NCI-H1417 (cell line): ENCODE results near the gene FIGN.
A peak's percentile ranks its signal among the peaks of the same experiment; 100 is the strongest.

ENCODE experiments used
- DNase-seq, 3 experiments: peaks; one replicate each; lab custom pipeline; 2025; lab: John Stamatoyannopoulos, UW

Gene FIGN

DNA sequence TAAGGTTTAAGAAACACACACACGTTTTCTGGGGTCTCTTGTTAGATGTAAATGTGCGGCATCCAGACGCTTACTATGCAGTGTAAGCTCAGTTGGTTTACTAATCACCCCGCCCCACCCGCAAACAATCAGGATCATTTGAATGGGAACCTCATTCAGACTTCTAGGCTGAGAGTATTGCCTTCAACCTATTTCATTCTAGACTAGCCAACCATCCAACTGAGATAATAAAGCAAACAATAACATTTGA lies 1.3 kb upstream of the FIGN start:
- DNase-seq: peak in 1 of 3 experiments; percentile 4

DNA sequence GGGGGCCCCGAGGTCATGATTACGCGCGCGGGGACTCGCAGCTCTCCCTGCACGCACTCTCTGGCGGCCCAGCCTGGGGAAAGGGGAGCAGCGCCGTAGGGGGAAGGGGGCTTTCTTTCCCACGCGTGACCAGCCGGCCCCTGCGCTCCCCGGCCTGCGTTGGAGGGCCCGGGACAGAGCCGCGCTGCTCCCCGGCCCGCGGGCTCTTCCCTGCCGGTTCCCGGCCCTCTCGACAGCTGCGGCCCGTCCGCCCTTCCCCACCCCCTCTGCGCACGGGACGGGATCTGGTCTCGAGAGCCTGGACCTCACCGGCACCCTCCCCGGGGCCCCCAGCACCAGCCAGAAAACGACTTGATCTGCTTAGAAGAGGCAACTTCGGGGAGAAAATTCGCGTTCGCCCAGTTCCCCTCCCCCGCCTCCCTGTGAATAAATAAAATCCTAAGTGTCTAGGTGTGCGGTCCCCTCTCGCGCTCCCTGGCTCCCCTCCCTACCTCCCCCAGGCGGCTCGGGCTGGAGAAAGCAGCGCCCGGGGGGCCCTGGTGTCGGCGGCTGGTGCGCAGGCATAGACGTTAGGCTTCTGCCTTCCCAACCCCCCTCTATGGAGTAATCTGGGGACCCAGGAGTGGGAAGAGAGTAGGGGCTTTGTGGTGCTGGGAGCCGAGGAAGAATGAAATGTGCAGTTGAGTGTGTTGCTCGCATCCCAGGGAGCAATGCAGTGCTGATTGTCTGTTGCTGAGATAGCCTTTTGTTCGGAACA lies 803 bp upstream of the FIGN start:
- DNase-seq: peak; percentile 32 to 68 (median 46)

DNA sequence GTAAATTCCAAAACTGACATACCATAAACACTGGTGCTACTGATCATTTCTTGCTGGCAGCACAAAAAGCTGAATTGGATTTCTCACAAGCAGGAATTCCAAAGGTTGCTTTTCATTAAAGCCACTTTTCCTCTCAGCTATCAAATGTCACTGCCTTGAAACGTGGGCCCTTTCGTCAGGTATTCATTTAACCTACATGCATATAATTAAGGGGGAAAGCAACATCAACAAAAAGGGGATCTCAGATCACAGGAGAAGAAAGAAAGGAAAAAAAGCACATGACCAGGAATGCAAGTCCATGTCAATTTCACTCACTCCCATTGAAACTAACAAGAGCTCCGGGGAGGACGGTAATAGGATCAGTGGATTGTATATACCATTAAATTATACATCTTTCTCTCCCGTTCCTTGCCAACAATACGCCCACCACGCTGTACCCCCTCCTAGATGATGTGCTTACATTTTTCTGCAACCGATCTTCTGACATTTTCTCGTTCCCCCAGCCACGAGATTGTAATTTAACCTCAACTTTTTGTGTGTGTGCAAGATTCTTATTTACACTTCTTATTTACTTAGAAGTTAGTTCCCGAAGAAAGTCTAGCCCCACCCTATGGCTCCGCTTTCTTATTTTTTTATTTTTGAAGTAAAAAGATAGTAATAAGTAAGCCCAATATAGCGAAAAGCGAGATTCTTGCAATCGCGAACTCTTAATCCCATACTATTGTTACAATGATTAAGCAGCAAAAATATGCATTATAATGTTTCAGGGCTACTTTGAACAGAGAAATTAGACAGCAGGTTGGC lies 725 bp downstream of the FIGN start:
- peak in 2 of 3 experiments; percentile 4 to 60 for DNase-seq

DNA sequence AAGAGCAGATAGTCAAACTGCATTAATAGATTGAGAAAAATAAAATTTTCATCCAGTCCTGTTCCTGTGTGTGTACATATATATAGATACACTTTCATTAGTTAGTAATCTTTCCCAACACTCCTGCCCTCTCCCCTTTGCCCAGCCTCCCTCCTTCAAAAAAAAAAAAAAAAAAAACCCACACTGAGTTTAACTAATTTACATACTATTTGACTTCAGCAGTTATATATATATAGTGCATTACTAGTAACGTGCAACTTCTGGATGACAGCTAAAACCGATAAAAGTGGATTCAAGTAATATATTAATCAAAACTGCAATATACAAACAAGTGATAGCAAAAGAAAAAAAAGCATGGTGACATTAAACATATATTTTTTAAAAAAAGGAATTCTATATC lies 1.4 kb downstream of the FIGN start:
- DNase-seq: peak in 1 of 3 experiments; percentile 3

DNA sequence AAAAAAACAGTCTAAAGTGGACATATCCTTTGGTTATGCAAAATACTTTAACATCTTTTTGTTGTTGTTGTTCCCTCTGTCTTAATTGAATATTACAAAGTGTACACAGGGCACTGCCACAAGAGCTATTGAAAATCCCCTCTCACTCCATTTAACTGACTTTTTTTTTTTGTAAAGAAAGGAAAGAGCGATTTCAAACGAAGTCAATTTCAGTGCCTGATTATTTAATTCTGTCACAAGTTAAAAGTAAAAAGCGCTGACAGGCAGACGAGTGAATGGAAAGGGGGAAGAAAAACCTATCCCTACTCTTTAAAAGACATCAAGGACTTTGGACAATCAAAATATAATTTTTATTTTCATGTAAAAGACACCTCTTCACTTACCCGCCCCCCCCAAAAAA lies 1.9 kb downstream of the FIGN start:
- no peak for DNase-seq

DNA sequence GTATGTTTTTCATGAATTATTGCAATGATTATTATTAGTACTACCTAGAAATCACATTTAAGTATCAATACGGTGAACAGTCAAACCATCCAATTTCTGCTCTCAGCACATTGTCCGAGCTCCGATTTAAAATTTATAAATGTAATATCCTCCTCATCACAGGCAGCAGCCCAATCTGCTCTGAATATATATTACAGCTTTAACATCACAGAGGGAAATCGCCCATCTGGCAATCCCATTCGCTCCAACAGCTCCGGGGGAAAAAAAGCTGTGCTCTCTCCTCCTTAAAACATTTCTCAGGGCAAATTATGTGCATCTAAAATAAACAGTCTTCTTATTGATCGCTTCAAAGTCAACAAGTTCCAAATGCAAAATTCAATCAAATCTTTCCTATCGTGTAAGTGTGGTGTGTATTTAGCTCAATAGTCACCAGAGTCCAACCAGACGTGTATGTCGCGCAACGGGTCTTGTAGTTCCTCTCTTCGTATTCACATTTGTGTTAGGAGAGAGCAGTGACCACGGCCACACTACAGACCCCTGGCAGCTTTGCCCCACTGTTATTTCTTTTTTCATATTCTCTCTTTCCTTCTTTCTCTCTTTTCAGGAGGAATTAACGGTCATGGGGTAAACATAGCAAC lies 2.4 kb downstream of the FIGN start:
- DNase-seq: peak in 1 of 3 experiments; percentile 32

DNA sequence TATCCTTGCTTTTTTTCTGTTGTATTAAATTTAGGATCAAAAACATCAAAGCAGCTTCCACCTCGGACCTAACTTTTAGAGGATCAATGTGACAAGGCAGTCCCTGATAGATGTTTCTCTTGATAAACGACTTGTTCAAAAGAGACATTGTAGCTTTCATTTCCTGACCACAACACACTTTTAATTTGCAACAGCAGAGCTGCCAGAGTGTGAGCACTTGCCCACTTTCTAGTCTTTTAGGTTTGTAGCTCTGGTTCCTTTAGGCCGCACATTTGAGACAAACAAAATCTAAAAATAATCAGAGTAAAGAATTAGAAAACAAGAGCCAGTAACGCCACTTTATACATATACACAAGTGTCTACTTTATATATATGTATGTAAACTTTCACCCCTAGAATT lies 3.1 kb downstream of the FIGN start:
- peak in 1 of 3 experiments; percentile 19 for DNase-seq

DNA sequence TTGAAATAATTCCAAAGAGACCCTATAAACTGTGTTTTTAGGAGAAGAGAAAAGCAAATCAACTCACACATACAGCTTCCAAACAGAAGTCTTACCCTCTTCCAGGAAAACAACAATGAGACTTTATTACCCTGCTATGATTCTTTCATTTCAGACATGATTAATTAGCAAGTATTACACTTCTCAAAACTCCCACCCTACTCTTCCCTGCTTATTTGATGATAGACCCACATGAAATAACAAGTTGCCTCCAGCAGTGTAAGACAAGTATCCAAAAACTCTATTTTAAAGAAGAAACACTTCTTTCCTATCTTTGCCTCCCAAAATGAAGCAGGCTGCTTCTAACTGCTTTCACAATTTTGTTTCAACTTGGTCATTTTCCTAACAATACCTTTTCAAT lies 4.1 kb downstream of the FIGN start:
- DNase-seq: peak in 1 of 3 experiments; percentile 21

DNA sequence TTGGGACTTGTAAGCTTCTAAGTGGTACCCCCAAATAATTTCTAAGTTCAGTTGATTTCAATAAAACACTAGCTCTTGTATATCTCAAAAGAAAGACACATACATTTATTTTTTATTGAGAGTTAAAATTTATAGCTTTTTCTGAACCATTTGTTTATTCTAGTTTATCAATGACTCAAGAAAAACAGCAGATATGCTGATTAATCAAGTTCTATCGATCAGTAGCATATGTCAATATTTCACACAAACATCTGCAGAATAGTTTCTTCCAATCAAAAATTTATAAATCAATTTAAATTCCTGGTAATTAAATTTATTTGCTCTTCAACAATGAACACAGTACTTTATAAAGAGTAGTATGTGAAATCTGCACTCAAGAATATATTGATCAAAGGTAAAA lies 5.3 kb downstream of the FIGN start:
- DNase-seq: no peak

DNA sequence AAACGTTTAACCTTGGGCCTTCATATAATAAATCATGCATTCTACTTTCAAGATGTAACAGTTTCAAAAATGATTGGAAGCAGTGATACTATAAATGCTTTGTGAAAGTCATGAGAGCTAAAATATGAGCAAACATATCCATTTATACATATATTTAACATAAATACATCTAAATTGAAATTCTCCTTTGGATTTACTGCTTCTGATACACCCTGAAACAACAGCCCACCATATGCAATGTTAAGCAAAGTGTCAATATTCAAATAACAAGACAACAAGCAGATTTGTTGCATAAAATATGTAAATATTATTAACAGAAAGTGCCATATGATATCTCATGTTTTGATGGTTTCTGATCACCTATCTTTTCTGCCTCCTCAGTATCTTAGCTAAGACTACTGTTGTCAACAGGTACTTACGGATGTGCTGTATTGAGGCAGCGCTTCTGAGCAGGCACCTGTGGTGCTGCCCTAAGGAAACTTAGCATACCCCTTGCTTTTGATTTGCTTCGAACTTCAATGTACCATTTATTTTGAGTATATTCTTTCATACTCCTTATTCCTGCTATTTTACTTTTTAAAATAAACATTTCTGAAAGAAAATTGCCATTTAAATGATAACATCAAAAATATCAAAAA lies 6.1 kb downstream of the FIGN start:
- no peak for DNase-seq

DNA sequence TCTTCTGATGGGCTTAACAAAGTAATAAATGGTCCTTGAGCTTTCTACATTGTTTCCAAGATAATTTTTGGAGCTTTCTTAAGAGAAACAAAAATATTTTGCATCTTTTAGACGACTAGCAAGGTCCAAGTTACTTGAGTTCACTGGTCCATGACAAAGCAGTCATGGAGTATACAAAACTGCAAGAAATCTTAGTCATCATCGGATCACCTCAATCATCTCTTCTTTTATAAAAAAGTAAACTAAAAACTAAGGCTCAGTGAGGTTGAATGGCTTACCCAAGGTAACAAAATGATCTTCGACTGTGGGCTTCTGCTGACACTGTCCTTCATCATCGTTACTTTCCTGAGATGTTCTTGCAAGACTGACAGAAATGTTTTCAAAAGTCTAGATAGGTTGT lies 11.9 kb downstream of the FIGN start:
- no peak for DNase-seq

DNA sequence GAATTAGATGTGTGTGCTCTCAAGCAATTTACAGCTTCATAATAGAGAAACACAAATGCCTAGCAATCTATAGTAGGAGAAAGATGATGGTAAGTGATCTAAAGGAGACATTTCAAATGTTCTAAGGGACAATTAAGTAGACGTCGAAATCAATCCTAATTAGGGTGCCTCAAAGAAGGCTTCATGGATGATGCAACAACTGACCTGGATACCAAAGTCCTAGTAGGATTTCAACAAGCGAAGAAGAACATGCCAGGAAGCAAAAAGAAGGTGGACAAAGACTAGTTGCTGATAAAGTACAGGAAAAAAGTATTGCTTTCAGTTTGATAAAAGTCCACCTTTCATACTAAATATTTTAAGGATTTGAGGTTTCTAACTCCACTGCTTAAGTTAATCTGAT lies 12.5 kb downstream of the FIGN start:
- no peak for DNase-seq

DNA sequence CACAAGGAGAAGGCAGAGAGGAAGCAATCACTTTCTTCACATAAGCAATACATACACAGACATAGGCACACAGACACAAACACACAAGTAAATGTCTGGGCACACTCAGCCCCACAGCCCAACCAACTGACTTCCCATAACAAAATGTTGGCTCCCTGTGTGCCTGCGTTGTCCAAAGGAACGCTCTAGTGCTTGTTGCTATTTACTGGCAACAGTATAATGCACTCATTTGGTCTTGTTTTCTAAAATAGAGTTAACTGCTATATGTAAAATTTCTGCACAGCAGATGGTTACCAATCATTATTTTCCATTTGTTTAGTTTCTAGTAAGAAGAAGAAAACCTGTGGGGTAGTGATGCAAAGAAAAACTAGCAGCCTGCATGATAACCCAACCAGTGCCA lies 16.5 kb downstream of the FIGN start:
- DNase-seq: no peak

DNA sequence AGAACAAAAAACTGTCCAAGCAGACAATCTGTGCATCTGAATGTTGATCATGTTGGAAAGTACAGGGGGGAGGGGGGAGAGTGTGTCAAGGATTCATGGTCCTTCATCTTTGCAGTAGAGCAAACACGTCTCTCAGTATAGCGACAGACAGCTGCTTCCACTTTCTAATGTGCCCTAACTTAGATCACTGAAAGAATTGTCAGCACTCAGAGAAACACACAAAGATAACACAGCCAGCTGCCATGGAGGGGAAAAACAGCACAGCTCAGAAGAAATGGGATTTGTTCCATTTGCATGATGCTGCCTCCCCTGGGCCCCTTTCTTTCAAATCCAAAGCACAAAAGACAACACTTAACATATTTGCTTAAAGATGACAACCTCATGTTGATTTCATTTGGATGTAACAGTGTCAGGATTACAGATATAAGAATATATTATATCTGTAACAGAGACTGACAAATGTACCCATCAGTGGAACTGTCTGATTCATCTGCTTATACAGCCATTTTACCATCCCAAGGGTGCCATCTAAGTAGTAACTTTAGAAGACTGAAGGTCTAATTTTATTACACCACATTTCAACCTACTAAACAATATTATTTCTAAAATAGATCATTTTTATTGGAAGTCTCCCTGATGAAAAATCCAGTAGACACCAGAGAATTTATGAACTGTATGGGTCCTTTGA lies 17.7 kb downstream of the FIGN start:
- peak; percentile 7 to 51 (median 40) for DNase-seq

DNA sequence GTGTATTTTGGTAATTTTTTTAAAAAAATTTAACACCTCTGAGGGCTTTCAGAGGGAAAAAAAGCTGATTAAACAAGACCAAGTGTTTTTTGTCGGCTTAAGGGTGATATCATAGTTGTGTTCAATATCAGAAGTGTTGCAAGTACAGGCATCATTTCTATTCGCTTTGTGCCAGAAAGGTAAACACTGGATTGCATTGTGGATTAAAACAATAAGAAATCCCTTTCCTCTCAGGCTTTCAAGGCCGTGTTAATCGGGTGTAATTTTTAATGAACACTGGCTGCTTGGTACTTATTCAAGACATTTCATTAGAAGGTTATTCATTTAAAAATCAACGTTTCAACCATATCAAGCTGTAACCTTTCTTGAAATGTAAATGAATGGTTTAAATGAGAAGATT lies 18.3 kb downstream of the FIGN start:
- DNase-seq: peak in 1 of 3 experiments; percentile 26

DNA sequence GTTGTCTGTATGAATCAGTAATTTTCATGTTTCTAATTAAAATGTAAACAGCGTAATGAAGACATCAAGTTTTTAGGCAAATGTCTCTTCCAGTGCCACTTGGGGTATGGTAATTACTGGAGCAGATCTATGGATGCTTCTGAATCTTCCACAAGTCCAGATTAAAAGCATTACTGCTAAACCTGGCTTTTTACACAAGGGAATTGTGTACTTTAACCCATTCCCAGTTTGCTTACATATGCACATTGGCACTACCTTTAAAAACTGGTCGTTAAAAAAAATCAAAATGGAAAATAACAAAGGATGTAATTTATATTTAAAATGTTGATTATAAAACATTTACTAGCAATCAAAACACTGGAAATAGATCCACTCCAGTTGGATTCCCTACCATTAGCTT lies 19.7 kb downstream of the FIGN start:
- DNase-seq: no peak

DNA sequence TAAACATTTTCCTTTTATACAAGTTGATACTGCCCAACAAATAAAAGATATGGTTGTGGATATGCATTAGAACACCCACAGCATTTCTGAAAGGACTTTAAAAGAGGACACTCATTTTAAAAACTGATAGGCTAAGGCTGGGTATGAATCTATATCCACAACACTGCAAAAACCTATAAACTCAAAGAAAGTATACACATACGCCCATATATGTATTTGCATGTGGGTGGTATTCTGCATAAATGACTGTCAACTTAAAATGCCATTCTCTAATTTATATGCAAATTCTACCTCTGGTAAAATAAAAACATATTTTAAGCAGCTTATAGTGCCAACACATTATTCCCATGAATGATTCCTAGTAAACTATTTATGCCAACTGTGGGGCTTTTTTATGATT lies 20.1 kb downstream of the FIGN start:
- DNase-seq: no peak

DNA sequence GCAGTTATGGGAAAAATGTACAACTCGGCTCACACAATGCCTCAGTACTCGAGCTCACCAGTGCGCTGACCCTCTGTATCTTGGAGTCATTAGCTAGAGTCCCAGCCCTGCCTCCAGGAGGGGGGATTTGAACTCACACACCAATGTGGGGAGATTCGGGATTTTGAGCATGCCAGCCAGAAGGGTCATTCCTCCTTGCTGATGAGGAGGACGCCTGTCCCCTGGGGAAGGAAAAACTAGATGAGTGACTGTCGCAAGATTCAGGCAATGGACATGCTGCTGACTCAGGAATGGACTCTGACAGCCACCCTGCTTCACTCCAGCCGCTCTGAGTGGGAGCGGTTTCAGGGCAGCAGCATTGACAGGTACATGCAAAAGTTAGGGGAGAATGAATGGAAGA lies 20.6 kb downstream of the FIGN start:
- no peak for DNase-seq

DNA sequence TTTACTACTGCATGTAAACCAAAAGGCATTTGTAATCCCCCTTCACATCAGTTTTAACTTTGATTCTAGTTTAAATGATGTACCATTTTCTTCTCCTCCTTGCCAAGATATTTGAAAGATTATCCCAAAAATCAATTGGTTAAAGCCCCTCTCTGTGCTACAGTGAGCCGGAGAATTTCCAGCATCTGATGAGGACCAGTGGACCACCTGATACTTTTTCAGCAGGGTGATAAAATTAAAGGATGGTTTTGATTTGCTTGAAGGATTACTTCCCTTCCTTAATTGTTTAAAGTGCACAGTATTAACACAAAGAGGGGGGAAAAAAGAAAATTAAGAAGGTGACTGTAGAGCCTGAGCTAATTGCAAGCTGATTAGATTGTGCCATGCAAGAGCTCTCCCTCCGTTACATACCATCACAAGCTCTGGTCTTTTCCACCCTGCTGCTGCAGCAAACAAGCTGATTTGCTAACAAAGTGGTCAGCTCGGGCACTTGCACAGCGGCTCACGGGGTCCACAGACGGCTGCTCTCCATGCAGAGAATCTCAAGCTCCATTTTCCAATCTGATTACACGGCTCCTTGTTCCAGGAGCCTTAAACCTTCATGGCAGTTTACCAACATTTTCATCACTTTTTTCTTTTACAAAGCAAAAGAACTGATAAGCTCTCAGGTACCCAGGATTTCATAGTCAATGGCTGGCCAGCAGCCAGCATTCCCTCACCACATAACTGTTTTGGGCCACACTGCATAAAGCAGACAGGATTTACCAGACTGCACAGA lies 22.1 kb downstream of the FIGN start:
- no peak for DNase-seq

DNA sequence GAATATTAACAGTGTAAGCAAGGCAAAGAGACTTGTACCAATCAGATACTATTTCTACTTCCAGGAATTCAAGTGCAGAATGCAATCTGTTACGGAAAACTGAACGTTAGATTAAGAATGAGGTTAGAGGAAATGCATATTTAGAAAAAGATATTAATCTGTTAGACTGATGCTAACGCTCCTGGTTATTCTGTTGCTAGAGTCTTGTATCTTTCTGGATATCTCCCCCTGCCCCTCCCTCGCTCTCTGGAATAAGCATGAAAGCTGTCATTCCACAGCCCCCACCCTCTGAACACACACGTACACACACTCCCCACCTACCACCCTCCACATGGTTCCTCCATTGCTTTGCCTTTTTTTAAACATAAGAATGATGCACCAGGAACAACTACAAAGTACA lies 24.1 kb downstream of the FIGN start:
- DNase-seq: no peak

DNA sequence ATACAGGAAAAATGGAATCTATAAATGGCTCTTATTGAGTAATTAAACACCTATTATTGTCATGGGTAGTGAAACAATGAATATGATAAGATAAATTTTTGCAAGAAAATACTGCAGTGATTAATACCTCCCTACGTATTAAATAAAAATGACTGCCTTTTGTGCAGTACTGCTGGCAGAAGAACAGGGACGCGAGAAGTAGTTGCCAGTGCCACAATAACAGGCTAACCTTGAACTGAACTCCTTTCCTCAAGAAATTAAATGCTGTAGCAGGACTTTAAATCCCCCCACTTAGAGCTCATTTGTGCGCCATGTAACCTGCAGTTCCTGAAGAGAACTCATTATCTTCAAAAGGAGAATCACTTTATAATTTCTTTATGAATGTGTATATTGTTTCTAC lies 24.6 kb downstream of the FIGN start:
- DNase-seq: no peak
